ENCODE data around the gene FCN3. TPM values are rescaled to one million over a fixed set of nuclear protein-coding genes. Genes with fewer than 3 reads are reported as not detected.

Gene FCN3
- total RNA-seq, 2 donors from 2014 or later = 0.26 TPM; not detected in 1

- Mint-ChIP-seq H3K4me3 (peak overlapping the region; percentile 70), H3K36me3 (ENCODE audit: low read depth) (no peaks in the 10 kb centered on the region), H3K27me3 (ENCODE audit: insufficient read depth) (peaks cover 31% of the 10 kb centered on the region), H3K4me1 (peaks cover 12% of the 10 kb centered on the region), H3K9me3 (no peaks in the 10 kb centered on the region), H3K27ac (peak overlapping the region; percentile 85)
- H3K36me3 ChIP-seq (ENCODE audit: control insufficient read depth, insufficient read depth, low read length) = no peaks in the 10 kb centered on the region
- WGBS, 2 experiments (ENCODE audit: insufficient coverage in 1 of 2, insufficient read length in 1 of 2) = 9 to 27% methylated on average over 12 to 40 of the region's 40 CpGs
- peak overlapping the region; percentile 88 for H3K4me3 ChIP-seq (ENCODE audit: low read length)
- no peak for TF ChIP-seq CTCF (conservative IDR thresholded peaks at IDR 0.05)
- no peak overlapping the region for H3K9ac ChIP-seq (ENCODE audit: extremely low read depth, low read length, poor library complexity, severe bottlenecking)
- peak overlapping the region; percentile 59 for H3K27ac ChIP-seq (ENCODE audit: low read depth, low read length)
- H3K27me3 ChIP-seq (ENCODE audit: control insufficient read depth, insufficient read depth, low read length, poor library complexity, severe bottlenecking) = peaks cover 15% of the 10 kb centered on the region
- H3K9me3 ChIP-seq (ENCODE audit: control insufficient read depth, low read length) = no peaks in the 10 kb centered on the region
- no peaks in the 10 kb centered on the region for H3K4me1 ChIP-seq (ENCODE audit: control insufficient read depth, insufficient read depth, low read length)
- peak; percentile 97 for DNase-seq
These were observed 9.1 kb downstream of the FCN3 start for GRCh38 chr1:27365372-27366112.

GRCh38 chr1:27364696-27365371, 9.8 kb downstream of the FCN3 start:
- Histone ChIP-seq H3K9me3 (ENCODE audit: control insufficient read depth, low read length) (no peaks in the 10 kb centered on the region), H3K4me1 (ENCODE audit: control insufficient read depth, insufficient read depth, low read length) (no peaks in the 10 kb centered on the region), H3K27me3 (ENCODE audit: control insufficient read depth, insufficient read depth, low read length, poor library complexity, severe bottlenecking) (peaks cover 21% of the 10 kb centered on the region), H3K9ac (ENCODE audit: extremely low read depth, low read length, poor library complexity, severe bottlenecking) (no peak overlapping the region), H3K27ac (ENCODE audit: low read depth, low read length) (no peak overlapping the region), H3K4me3 (ENCODE audit: low read length) (no peak overlapping the region), H3K36me3 (ENCODE audit: control insufficient read depth, insufficient read depth, low read length) (no peaks in the 10 kb centered on the region)
- Mint-ChIP-seq H3K36me3 (ENCODE audit: low read depth) (no peaks in the 10 kb centered on the region), H3K27me3 (ENCODE audit: insufficient read depth) (peaks cover 36% of the 10 kb centered on the region), H3K9me3 (no peaks in the 10 kb centered on the region), H3K4me1 (peaks cover 15% of the 10 kb centered on the region), H3K4me3 (no peak overlapping the region), H3K27ac (no peak overlapping the region)
- TF ChIP-seq CTCF (conservative IDR thresholded peaks at IDR 0.05) = no peak
- WGBS, 2 experiments (ENCODE audit: insufficient coverage in 1 of 2, insufficient read length in 1 of 2) = 81 to 86% methylated on average over 5 to 11 of the region's 11 CpGs
- DNase-seq = no peak

GRCh38 chr1:27363766-27364695, 10.6 kb downstream of the FCN3 start:
- H3K27me3 Mint-ChIP-seq (ENCODE audit: insufficient read depth) = peaks cover 44% of the 10 kb centered on the region
- no peaks in the 10 kb centered on the region for H3K9me3 ChIP-seq (ENCODE audit: control insufficient read depth, low read length)
- no peaks in the 10 kb centered on the region for H3K36me3 Mint-ChIP-seq (ENCODE audit: low read depth)
- no peaks in the 10 kb centered on the region for H3K36me3 ChIP-seq (ENCODE audit: control insufficient read depth, insufficient read depth, low read length)
- H3K4me1 ChIP-seq (ENCODE audit: control insufficient read depth, insufficient read depth, low read length) = no peaks in the 10 kb centered on the region
- peaks cover 16% of the 10 kb centered on the region for H3K4me1 Mint-ChIP-seq
- no peak overlapping the region for H3K27ac Mint-ChIP-seq
- no peak for DNase-seq
- H3K27ac ChIP-seq (ENCODE audit: low read depth, low read length) = no peak overlapping the region
- peaks cover 29% of the 10 kb centered on the region for H3K27me3 ChIP-seq (ENCODE audit: control insufficient read depth, insufficient read depth, low read length, poor library complexity, severe bottlenecking)
- no peak overlapping the region for H3K9ac ChIP-seq (ENCODE audit: extremely low read depth, low read length, poor library complexity, severe bottlenecking)
- no peak overlapping the region for H3K4me3 Mint-ChIP-seq
- no peak for TF ChIP-seq CTCF (conservative IDR thresholded peaks at IDR 0.05)
- H3K4me3 ChIP-seq (ENCODE audit: low read length) = no peak overlapping the region
- WGBS, 2 experiments (ENCODE audit: insufficient coverage in 1 of 2, insufficient read length in 1 of 2) = 83 to 89% methylated on average over 15 to 26 of the region's 26 CpGs
- no peaks in the 10 kb centered on the region for H3K9me3 Mint-ChIP-seq

All from endodermal cell (in vitro differentiated cells).